SK-N-SH treated with all-trans-retinoic acid at 6 μM for 48 hours (cell line): ENCODE data around the gene SRCAP.

Experiments
- BACH2 ChIP-seq: fragments of 250-450 bp; sonication (Bioruptor Pico); IDR thresholded peaks from 2 replicates; pipeline ENCODE4 v1.9.0; 2021; ENCODE audit warnings: mild to moderate bottlenecking, borderline replicate concordance
- CSDC2 ChIP-seq: fragments of 250-450 bp; sonication (Bioruptor Pico); IDR thresholded peaks from 2 replicates; pipeline ENCODE4 v1.5.0; 2020; ENCODE audit warnings: mild to moderate bottlenecking, moderate library complexity
- ESRRG ChIP-seq: fragments of 250-450 bp; sonication (Bioruptor Pico); IDR thresholded peaks from 2 replicates; pipeline ENCODE4 v1.6.1; 2021; ENCODE audit warnings: mild to moderate bottlenecking
- PATZ1 ChIP-seq: fragments of 250-450 bp; sonication (Bioruptor Pico); IDR thresholded peaks from 2 replicates; pipeline ENCODE4 v1.8.0; 2020; ENCODE audit warnings: mild to moderate bottlenecking, moderate library complexity, borderline replicate concordance
- POU6F1 ChIP-seq: fragments of 250-450 bp; sonication (Bioruptor Pico); IDR thresholded peaks from 2 replicates; pipeline ENCODE4 v1.8.0; 2021; ENCODE audit warnings: low read depth, mild to moderate bottlenecking, moderate library complexity, borderline replicate concordance
- SNAI2 ChIP-seq: fragments of 250-450 bp; sonication (Bioruptor Pico); IDR thresholded peaks from 2 replicates; pipeline ENCODE4 v1.5.0; 2020; ENCODE audit warnings: mild to moderate bottlenecking, moderate library complexity
- ZNF70 ChIP-seq: fragments of 450-650 bp; formaldehyde crosslinking; IDR thresholded peaks from 2 replicates; pipeline ENCODE4 v1.5.0; 2020; ENCODE audit warnings: mild to moderate bottlenecking, moderate library complexity
- TF ChIP-seq, protein P1 (sequence below): fragments of 250-450 bp; sonication (Bioruptor Pico); IDR thresholded peaks from 2 replicates; pipeline ENCODE4 v1.5.0; 2020; ENCODE audit warnings: mild to moderate bottlenecking, moderate library complexity

DNA sequence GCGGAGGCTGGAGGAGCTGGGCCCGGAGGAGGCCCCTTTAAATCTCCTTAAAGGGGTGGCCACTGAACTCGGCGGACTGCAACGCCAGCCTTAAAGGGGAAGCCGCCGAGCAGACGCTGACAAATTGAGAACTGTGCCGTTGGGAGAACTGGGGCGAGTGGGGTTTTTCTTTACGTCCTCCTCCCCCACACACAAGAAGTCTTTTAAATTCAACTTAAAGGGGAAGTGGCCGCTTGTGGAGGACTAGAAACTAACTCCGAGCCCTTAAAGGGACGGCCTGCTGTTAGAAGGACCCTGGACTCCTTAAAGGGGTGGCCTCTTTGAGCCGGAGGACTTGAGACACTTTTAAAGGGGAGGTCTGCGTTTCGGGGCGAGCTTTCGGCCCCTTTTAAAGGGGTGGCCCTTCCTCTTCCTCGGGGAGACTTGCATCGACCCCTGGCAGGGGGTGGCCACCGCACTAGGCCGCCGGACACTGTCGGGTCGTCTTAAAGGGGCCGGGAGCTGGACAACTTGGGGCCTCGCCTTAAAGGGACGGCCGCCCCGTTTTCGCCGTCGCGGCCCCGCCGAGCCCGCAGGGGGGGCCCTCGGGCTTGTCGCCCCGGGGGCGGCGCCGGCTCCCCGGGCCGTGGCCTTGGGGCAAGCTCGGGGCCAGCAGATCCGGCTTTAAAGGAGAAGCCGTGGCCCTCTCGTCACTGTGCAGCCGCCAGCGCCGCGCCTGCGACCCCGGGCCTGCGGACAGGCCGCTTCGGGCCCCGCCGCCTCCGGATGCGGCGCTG, 40.1 kb upstream of the SRCAP start:
- TF ChIP-seq, protein P1, sequence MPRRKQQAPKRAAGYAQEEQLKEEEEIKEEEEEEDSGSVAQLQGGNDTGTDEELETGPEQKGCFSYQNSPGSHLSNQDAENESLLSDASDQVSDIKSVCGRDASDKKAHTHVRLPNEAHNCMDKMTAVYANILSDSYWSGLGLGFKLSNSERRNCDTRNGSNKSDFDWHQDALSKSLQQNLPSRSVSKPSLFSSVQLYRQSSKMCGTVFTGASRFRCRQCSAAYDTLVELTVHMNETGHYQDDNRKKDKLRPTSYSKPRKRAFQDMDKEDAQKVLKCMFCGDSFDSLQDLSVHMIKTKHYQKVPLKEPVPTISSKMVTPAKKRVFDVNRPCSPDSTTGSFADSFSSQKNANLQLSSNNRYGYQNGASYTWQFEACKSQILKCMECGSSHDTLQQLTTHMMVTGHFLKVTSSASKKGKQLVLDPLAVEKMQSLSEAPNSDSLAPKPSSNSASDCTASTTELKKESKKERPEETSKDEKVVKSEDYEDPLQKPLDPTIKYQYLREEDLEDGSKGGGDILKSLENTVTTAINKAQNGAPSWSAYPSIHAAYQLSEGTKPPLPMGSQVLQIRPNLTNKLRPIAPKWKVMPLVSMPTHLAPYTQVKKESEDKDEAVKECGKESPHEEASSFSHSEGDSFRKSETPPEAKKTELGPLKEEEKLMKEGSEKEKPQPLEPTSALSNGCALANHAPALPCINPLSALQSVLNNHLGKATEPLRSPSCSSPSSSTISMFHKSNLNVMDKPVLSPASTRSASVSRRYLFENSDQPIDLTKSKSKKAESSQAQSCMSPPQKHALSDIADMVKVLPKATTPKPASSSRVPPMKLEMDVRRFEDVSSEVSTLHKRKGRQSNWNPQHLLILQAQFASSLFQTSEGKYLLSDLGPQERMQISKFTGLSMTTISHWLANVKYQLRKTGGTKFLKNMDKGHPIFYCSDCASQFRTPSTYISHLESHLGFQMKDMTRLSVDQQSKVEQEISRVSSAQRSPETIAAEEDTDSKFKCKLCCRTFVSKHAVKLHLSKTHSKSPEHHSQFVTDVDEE, result no peak
- TF ChIP-seq POU6F1 (CRISPR knock-in tag) (no peak), PATZ1 (CRISPR knock-in tag) (no peak), SNAI2 (CRISPR knock-in tag) (no peak), BACH2 (CRISPR knock-in tag) (no peak), ESRRG (CRISPR knock-in tag) (no peak), CSDC2 (CRISPR knock-in tag) (no peak), ZNF70 (CRISPR knock-in tag) (no peak)
